Mucosa of stomach (tissue), 1 donor: ENCODE data around the gene CYP3A5.
"Not testable (repeated sequence)": the region's sequence is repeated elsewhere in the genome, so short reads cannot be mapped to it uniquely, and the experiment has no call there.

Experiments
- H3K27me3 ChIP-seq: one replicate; pipeline ENCODE4 v1.7.0; 2013; ENCODE audit warnings: mild to moderate bottlenecking, low read length; ENCODE audit not compliant: control insufficient read depth, insufficient read depth
- H3K36me3 ChIP-seq: one replicate; pipeline ENCODE4 v1.7.0; 2013; ENCODE audit warnings: low read length; ENCODE audit not compliant: control insufficient read depth, insufficient read depth
- H3K4me1 ChIP-seq: one replicate; pipeline ENCODE4 v1.7.0; 2013; ENCODE audit warnings: mild to moderate bottlenecking, low read length; ENCODE audit not compliant: control insufficient read depth, insufficient read depth
- H3K4me3 ChIP-seq: one replicate; pipeline ENCODE4 v1.7.0; 2013; ENCODE audit warnings: low read length
- H3K9ac ChIP-seq: one replicate; pipeline ENCODE4 v1.7.0; 2013; ENCODE audit warnings: mild to moderate bottlenecking, low read length, moderate library complexity
- H3K9me3 ChIP-seq: one replicate; pipeline ENCODE4 v1.7.0; 2013; ENCODE audit warnings: mild to moderate bottlenecking, low read length, moderate library complexity; ENCODE audit not compliant: control insufficient read depth
- donor health status: Pancreatic carcinoma.

CYP3A5 gene

DNA sequence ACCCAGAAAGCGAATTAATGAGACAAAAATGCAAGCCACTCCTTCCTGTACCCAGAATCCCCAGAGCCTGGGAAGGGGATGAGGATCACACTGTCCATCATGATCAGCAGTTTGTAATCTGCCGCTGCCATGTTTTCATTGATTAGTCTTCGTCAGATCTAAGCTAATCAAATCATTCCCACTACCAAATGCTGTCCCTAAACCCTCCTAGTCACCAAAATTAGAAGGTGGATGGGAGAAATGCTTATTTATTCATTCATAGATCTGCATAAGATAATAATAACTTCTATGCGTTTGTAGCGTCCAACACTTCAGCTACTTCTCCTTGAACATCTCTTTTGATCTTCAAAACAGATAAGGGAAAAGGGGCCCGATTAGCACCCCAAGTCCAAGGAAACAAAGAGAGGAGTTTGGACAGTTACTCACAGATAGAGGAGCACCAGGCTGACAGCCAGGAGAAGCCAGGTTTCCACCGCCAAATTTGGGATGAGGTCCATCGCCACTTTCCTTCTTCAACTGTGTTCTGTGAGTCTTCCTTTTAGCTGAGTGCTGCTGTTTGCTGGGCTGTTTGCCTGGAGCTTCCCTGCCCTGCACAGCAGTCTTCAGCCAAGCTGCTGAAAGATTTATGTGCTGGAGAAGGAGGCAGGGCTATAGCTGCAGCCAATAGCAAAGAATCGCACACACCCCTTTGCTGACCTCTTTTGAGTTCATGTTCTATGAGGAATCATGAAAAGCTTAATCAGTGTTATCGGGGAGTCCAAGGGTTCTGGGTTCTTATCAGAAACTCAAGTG is at the start of gene CYP3A5:
Gene CYP3A5 (minus strand): TSS at position 597 of the 792 bp plus-strand sequence. CDS start 100 bp downstream, at position 497.
- Histone ChIP-seq H3K4me1 (peaks cover 20% of the 10 kb centered on the region), H3K4me3 (peak within 1 kb of the TSS; percentile 61), H3K9me3 (no peaks in the 10 kb centered on the region), H3K27me3 (no peaks in the 10 kb centered on the region), H3K9ac (peak within 1 kb of the TSS; percentile 78), H3K36me3 (peaks cover 3% of the 10 kb centered on the region)

DNA sequence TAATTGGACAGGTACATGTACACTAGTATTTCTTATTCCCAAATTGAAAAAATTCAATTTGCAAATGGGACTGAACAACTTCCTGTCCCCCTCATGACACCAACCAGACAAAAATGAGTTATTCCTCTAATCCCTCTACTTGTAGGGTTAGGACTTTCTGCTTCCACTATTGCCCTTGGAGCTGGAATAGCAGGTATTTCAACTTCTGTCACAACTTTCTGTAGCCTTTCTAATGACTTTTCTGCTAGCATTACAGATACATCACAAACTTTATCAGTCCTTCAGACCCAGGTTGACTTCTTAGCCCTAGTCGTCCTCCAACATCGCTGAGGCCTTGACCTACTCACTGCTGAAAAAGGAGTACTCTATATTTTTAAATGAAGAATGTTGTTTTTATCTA is 48.8 kb upstream of the CYP3A5 start:
- Histone ChIP-seq H3K4me3 (no peak overlapping the region), H3K9ac (no peak overlapping the region), H3K4me1 (peaks cover 14% of the 10 kb centered on the region), H3K9me3 (no peaks in the 10 kb centered on the region), H3K36me3 (no peaks in the 10 kb centered on the region), H3K27me3 (no peaks in the 10 kb centered on the region)

DNA sequence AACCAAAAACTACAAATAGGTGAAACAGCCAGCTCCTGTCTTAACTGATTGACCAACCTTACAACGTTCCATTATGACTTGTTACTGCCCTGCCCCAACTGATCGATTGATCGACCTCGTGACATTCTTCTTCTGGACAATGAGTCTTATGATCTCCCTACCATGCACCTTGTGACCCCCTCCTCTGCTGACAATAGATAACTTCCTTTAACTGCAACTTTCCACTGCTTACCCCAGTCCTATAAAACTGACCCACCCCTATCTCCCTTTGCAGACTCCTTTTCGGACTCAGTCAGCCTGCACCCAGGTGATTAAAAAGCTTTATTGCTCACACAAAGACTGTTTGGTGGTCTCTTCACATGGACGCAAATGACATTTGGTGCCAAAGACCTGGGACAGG is 43.4 kb upstream of the CYP3A5 start:
- not testable (repeated sequence) for H3K9ac ChIP-seq, H3K27me3 ChIP-seq, H3K4me3 ChIP-seq, H3K9me3 ChIP-seq, H3K36me3 ChIP-seq
- peaks cover 25% of the 10 kb centered on the region for H3K4me1 ChIP-seq

DNA sequence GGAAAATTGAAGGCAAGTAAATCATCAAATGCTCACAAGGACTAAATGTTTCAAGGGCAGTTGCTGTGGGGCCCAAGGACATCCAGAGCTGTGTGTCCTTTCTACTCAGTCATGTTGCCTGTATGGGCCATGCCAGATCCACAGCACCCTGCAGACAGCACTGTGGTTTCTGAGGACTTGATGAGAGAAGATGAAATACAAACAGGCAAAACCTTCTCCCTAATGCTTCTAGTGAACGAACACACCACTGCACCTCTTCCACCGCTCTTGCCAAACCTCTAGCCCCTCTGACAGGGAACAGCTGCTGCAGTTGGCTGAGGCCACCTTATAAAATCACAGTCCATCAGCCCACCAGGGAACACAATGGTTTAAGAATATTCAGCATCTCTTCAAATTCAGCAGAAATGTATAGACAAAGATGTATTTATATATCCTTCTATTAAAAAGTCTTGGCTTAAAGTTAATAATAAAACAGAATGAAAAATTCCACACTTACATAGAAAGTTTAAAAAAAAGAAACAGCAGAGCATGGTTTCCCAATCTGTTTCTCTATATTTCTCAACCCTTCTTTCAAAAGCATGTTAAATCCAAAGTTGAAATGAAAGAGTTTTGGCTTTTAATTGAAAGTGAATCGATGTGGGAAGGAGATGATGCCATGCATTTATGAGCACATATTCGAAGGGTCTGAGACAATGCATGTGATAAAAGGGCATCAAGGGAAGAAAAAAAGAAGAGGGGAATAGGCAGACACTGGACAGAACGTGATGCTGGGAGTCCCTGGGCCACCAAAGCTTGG is 41.2 kb upstream of the CYP3A5 start:
- Histone ChIP-seq H3K36me3 (no peaks in the 10 kb centered on the region), H3K9me3 (no peaks in the 10 kb centered on the region), H3K4me3 (no peak overlapping the region), H3K9ac (no peak overlapping the region), H3K27me3 (no peaks in the 10 kb centered on the region), H3K4me1 (peaks cover 17% of the 10 kb centered on the region)

DNA sequence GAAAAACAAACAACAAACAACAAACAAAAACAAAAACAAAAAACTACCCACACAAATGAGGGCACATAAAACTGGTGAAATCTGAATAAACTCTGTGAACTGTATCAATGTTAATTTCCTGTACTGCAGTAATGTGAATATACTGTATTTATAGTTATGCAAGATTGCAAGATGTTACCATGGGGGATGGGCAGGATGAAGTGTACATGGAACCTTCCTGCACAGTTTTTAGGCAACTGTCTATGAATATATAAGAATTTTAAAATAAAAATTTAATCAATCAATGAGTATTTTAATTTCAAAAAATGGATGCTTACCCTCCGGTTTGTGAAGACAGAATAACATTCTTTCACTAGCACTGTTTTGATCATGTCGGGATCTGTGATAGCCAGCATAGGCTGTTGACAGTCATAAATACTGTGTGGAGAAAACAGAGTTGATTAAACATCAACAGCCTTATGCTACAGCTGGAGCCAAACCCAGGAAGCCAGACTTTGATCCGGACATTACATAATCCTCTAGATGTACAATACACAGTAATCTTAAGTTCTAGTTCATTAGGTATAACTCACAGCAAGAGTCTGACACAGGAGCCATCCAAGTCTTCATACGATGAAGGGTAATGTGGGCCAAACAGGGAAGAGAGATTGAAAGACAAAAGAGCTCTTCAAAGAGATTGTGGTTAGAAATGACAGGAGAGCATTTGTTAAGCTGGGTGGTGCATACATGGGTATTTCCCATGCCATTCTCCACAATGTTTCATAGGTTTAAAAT is 40.4 kb upstream of the CYP3A5 start:
- no peaks in the 10 kb centered on the region for H3K36me3 ChIP-seq
- H3K27me3 ChIP-seq: no peaks in the 10 kb centered on the region
- no peaks in the 10 kb centered on the region for H3K9me3 ChIP-seq
- H3K4me3 ChIP-seq: no peak overlapping the region
- peaks cover 11% of the 10 kb centered on the region for H3K4me1 ChIP-seq
- no peak overlapping the region for H3K9ac ChIP-seq

DNA sequence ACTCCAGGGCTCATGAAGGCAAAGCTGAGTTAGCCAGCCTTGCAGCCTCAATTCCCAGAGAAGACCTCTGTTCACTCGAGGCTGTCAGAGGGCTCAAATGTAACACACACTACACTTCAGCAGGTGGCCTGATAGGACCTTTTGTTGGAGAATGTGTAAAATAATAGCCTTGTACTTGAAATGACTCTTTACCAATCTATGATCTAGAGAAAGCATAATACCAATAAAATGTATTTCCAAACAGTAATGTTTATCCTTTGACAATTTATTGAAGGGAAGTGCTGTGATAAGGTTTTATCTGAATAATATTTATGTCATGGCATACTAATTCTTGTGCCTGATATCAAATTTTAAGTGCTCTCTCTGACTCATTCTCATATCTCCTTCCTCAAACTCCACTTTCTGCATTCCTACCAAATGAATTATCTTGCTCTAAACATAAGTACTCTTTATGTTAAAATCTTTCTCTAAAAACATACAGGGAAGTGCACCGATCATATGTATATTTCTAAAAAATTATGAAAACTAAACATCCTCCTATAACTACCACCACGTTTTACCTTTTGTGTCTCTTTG is 34.3 kb upstream of the CYP3A5 start:
- no peaks in the 10 kb centered on the region for H3K36me3 ChIP-seq
- no peaks in the 10 kb centered on the region for H3K4me1 ChIP-seq
- no peaks in the 10 kb centered on the region for H3K9me3 ChIP-seq
- no peak overlapping the region for H3K9ac ChIP-seq
- H3K4me3 ChIP-seq: no peak overlapping the region
- H3K27me3 ChIP-seq: no peaks in the 10 kb centered on the region

DNA sequence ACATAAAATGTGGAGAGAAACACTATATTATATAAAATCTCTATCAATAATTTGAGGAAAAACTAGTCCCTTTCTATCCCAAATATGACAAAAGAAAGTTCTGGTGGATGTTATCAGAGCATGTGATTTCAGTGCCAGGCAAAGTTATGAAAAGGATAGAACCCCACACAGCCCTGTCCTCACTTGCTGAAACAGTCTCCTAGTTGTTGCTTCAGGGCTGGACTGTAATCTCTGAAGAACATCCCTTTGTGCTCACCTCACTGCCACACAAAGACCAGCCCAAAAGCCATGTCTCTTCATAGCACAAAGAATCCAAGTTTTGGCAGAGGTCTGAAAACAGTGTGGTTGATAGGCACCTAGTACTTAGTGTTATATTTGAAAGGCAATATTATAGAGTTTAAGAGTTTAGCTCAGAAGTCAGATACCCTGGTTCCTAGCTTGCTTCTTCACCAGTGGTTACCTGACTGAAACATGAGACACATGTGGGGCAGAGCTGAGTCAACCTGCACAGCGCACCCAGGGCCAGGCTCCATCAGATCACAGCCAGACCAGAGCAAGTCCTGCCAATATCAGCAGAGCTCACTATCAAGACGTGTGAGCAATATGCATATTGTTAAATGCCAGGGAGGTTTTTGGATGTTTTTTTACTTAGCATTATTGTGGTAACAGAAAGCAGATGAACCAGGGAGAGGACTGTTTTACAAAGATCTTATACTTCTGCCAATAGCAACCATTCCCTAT is 30.2 kb upstream of the CYP3A5 start:
- Histone ChIP-seq H3K27me3 (no peaks in the 10 kb centered on the region), H3K36me3 (no peaks in the 10 kb centered on the region), H3K4me1 (no peaks in the 10 kb centered on the region), H3K4me3 (no peak overlapping the region), H3K9ac (no peak overlapping the region), H3K9me3 (no peaks in the 10 kb centered on the region)

DNA sequence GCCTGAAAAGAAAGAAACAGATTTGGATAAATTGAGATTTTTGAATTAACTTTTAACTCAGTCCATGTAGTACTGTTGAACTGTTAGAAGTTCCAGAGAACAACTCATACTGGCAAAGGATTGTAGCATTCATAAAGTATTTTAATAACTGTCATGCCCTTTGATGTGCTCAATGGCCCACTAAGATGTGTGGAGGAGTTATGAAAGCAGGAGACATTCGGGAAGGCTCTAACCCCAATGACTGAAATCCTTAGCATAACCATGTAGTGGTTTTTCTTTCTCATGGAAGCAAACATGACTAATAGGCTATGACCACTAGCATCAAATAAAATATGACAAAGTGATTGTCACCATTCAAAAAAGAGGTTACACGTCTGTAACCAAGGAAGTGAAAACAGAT is 29.5 kb upstream of the CYP3A5 start:
- Histone ChIP-seq H3K4me3 (no peak overlapping the region), H3K9me3 (no peaks in the 10 kb centered on the region), H3K9ac (no peak overlapping the region), H3K4me1 (no peaks in the 10 kb centered on the region), H3K36me3 (no peaks in the 10 kb centered on the region), H3K27me3 (no peaks in the 10 kb centered on the region)

DNA sequence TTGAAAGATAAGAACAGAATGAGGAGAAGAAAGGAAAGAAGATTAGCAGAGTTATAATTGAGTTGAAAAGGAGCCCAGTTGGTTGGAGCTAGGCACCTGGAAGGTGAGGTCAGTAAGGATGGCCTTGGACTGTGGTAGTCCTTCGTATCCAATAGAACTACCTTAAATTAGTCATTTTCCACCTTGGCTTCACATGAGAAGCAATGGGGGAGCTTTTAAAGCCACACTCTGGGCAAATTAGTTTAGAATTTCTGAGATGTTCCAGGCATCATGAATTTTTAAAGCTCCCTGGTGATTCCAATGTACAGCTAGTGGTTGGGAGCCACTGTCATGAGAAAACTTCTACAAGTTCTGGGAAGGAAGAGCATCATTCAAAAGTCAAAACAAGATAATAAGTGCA is 27.3 kb upstream of the CYP3A5 start:
- Histone ChIP-seq H3K4me3 (no peak overlapping the region), H3K27me3 (no peaks in the 10 kb centered on the region), H3K36me3 (no peaks in the 10 kb centered on the region), H3K9me3 (no peaks in the 10 kb centered on the region), H3K4me1 (no peaks in the 10 kb centered on the region), H3K9ac (no peak overlapping the region)

DNA sequence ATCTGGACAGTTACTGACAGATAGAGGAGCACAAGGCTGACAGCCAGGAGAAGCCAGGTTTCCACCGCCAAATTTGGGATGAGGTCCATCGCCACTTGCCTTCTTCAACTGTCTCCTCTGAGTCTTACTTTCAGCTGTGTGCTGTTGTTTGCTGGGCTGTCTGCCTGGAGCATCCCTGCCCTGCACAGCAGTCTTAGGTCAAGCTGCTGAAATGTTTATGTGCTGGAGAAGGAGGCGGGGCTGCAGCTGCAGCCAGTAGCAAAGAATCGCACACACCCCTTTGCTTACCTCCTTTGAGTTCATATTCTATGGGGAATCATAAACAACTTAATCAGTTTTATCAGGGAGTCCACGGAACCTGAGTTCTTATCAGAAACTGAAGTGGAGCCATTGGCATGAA is 20.1 kb upstream of the CYP3A5 start:
- H3K4me3 ChIP-seq: no peak overlapping the region
- peaks cover 18% of the 10 kb centered on the region for H3K4me1 ChIP-seq
- no peaks in the 10 kb centered on the region for H3K9me3 ChIP-seq
- H3K27me3 ChIP-seq: no peaks in the 10 kb centered on the region
- H3K9ac ChIP-seq: no peak overlapping the region
- H3K36me3 ChIP-seq: no peaks in the 10 kb centered on the region
